Astrocyte (in vitro differentiated cells and primary cell): ENCODE measurements around the gene MBNL1. TPM values are rescaled to one million over a fixed set of nuclear protein-coding genes. Genes with fewer than 3 reads are reported as not detected.

Source experiments
- DNase-seq: peaks from one replicate; pipeline ENCODE4 v3.0.0-alpha.2; 2010; ENCODE audit warnings: low read depth
- FAIRE-seq: peaks from 2 replicates; lab custom pipeline; 2011; peaks lifted over from hg19 to GRCh38; lab: Jason Lieb, UNC
- H2AFZ ChIP-seq: 2 replicates; pipeline ENCODE4 v1.6.0; 2012; ENCODE audit warnings: low read depth, low read length, inconsistent platforms
- H3K27ac ChIP-seq: 2 replicates; pipeline ENCODE4 v1.5.1; 2011; ENCODE audit warnings: low read depth, low read length, inconsistent platforms
- H3K27me3 ChIP-seq: 2 replicates; pipeline ENCODE4 v1.6.0; 2011; ENCODE audit warnings: low read length, inconsistent platforms; ENCODE audit not compliant: insufficient read depth
- H3K36me3 ChIP-seq: 2 replicates; pipeline ENCODE4 v1.5.1; 2011; ENCODE audit warnings: low read length, inconsistent platforms; ENCODE audit not compliant: insufficient read depth
- H3K4me1 ChIP-seq: 2 replicates; pipeline ENCODE4 v1.5.1; 2011; ENCODE audit warnings: low read length, inconsistent platforms; ENCODE audit not compliant: insufficient read depth
- H3K4me2 ChIP-seq: 2 replicates; pipeline ENCODE4 v1.6.0; 2012; ENCODE audit warnings: low read length, inconsistent platforms
- H3K4me3 ChIP-seq: 2 replicates; pipeline ENCODE4 v1.5.1; 2011; ENCODE audit warnings: low read depth, mild to moderate bottlenecking, low read length, inconsistent platforms; ENCODE audit not compliant: insufficient read depth
- H3K79me2 ChIP-seq: 2 replicates; pipeline ENCODE4 v1.6.0; 2012; ENCODE audit warnings: mild to moderate bottlenecking, low read length, inconsistent platforms; ENCODE audit not compliant: insufficient read depth
- H3K9ac ChIP-seq: 2 replicates; pipeline ENCODE4 v1.6.0; 2012; ENCODE audit warnings: mild to moderate bottlenecking, low read length, inconsistent platforms
- H3K9me3 ChIP-seq: 2 replicates; pipeline ENCODE4 v1.5.1; 2012; ENCODE audit warnings: low read depth, mild to moderate bottlenecking, low read length, inconsistent platforms; ENCODE audit not compliant: insufficient read depth
- H4K20me1 ChIP-seq: 2 replicates; pipeline ENCODE4 v1.6.0; 2012; ENCODE audit warnings: low read length, inconsistent platforms; ENCODE audit not compliant: insufficient read depth
- H3K27ac Mint-ChIP-seq: one replicate; pipeline ENCODE4 v1.8.0; 2021; ENCODE audit warnings: mild to moderate bottlenecking, mixed read lengths; ENCODE audit not compliant: unreplicated experiment
- H3K27me3 Mint-ChIP-seq: one replicate; pipeline ENCODE4 v1.8.0; 2021; ENCODE audit warnings: low read depth, mixed read lengths; ENCODE audit not compliant: unreplicated experiment
- H3K36me3 Mint-ChIP-seq: one replicate; pipeline ENCODE4 v1.8.0; 2021; ENCODE audit warnings: low read depth, mixed read lengths; ENCODE audit not compliant: unreplicated experiment
- H3K4me1 Mint-ChIP-seq: one replicate; pipeline ENCODE4 v1.8.0; 2021; ENCODE audit warnings: low read depth, mixed read lengths; ENCODE audit not compliant: unreplicated experiment
- H3K4me3 Mint-ChIP-seq: one replicate; pipeline ENCODE4 v1.8.0; 2021; ENCODE audit warnings: mild to moderate bottlenecking, moderate library complexity, mixed read lengths; ENCODE audit not compliant: unreplicated experiment
- H3K9me3 Mint-ChIP-seq: one replicate; pipeline ENCODE4 v1.8.0; 2021; ENCODE audit warnings: mild to moderate bottlenecking, mixed read lengths; ENCODE audit not compliant: unreplicated experiment
- CTCF ChIP-seq: IDR thresholded peaks from 2 replicates; pipeline ENCODE4 v1.5.1; 2011; ENCODE audit warnings: low read depth, mild to moderate bottlenecking, inconsistent platforms, low read length, moderate library complexity; ENCODE audit not compliant: insufficient read depth
- EZH2 ChIP-seq: IDR thresholded peaks from 2 replicates; pipeline ENCODE4 v1.6.1; 2012; ENCODE audit warnings: mild to moderate bottlenecking, low read length, inconsistent platforms; ENCODE audit not compliant: insufficient read depth
- total RNA-seq: library from RNA; stranded (reverse); gene quantifications from 2 replicates; pipeline ENCODE4 v1.2.1, GENCODE V29; 2021

The MBNL1 gene
- total RNA-seq, 1 donor from 2014 or later: 93.1 TPM

GRCh38 chr3:152455989-152456388 lies 187.3 kb downstream of the MBNL1 start:
- peaks cover 10% of the 10 kb centered on the region for H3K36me3 Mint-ChIP-seq
- peaks cover 20% of the 10 kb centered on the region for H3K36me3 ChIP-seq

GRCh38 chr3:152457500-152458375 lies 189.0 kb downstream of the MBNL1 start:
- H3K27me3 Mint-ChIP-seq: no peaks in the 10 kb centered on the region
- Histone ChIP-seq H3K9ac (no peak overlapping the region), H3K4me1 (no peaks in the 10 kb centered on the region), H3K27ac (no peak overlapping the region), H3K27me3 (no peaks in the 10 kb centered on the region), H3K4me2 (no peak overlapping the region), H3K79me2 (peaks cover 3% of the 10 kb centered on the region), H3K4me3 (no peak overlapping the region), H4K20me1 (peaks cover 6% of the 10 kb centered on the region), H2AFZ (no peak overlapping the region), H3K9me3 (no peaks in the 10 kb centered on the region), H3K36me3 (peaks cover 29% of the 10 kb centered on the region)
- peaks cover 5% of the 10 kb centered on the region for H3K36me3 Mint-ChIP-seq
- no peaks in the 10 kb centered on the region for H3K9me3 Mint-ChIP-seq
- DNase-seq (no peak), FAIRE-seq (no peak)
- H3K27ac Mint-ChIP-seq: no peak overlapping the region
- peaks cover under 1% of the 10 kb centered on the region for H3K4me1 Mint-ChIP-seq
- no peak overlapping the region for H3K4me3 Mint-ChIP-seq
- TF ChIP-seq EZH2 (no peak), CTCF (no peak)

More at GRCh38 chr3:152455989-152456388, 187.3 kb downstream of the MBNL1 start:
- Mint-ChIP-seq H3K9me3 (no peaks in the 10 kb centered on the region), H3K27ac (no peak overlapping the region), H3K4me1 (peaks cover 15% of the 10 kb centered on the region), H3K4me3 (no peak overlapping the region), H3K27me3 (no peaks in the 10 kb centered on the region)
- no peak overlapping the region for H3K4me3 ChIP-seq
- H3K79me2 ChIP-seq: peaks cover 8% of the 10 kb centered on the region
- H3K9ac ChIP-seq: no peak overlapping the region
- H3K27ac ChIP-seq: no peak overlapping the region
- no peak overlapping the region for H3K4me2 ChIP-seq
- no peaks in the 10 kb centered on the region for H3K9me3 ChIP-seq
- H4K20me1 ChIP-seq: peaks cover 16% of the 10 kb centered on the region
- TF ChIP-seq EZH2 (no peak), CTCF (no peak)
- FAIRE-seq (no peak), DNase-seq (no peak)
- no peaks in the 10 kb centered on the region for H3K4me1 ChIP-seq
- H2AFZ ChIP-seq: no peak overlapping the region
- no peaks in the 10 kb centered on the region for H3K27me3 ChIP-seq
